ENCODE data around the gene AMIGO2. TPM values are rescaled to one million over a fixed set of nuclear protein-coding genes. Genes with fewer than 3 reads are reported as not detected.
A peak's percentile ranks its signal among the peaks of the same experiment; 100 is the strongest.

Gene AMIGO2
- total RNA-seq, 4 donors from 2014 or later = 1.4 to 2.7 (median 2.3) TPM

DNA sequence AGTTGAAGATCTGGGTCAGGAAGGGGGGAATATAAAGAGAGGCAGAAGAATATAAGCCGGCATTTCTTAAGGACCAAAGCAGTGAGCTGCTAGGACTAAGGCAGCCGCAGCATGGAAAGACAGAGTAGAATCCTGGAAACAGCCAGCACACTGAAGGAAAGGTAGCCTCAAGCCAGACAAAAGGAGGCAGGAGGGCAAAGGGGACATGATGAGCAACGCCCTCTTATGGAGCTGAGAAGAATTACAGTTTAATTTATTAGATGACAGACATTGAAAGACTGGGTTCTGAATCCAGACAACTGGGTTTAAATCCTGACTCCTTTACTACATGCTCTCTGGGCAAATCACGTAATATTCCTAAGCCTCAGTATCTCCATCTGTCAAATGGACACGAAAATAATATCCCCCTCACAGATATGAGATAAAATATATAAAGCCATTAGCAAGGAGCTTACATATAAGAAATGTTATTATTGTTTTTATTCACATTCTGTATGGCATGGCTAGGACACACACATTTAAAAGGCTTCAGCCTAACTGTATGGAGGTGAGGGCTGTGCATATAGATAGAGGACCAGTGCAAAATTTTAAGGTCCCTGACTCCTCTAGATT lies 8.4 kb downstream of the AMIGO2 start:
- no peak overlapping the region for H3K27ac ChIP-seq
- H3K4me1 ChIP-seq = peaks cover 3% of the 10 kb centered on the region
- no peak for DNase-seq (ENCODE audit: low spot score in 2 of 2)
- H3K9me3 ChIP-seq = no peaks in the 10 kb centered on the region
- peak in 1 of 2 donors; percentile 31 for TF ChIP-seq CTCF (IDR thresholded peaks at IDR 0.05)
- no peak for TF ChIP-seq POLR2AphosphoS5 (IDR thresholded peaks at IDR 0.05)
- WGBS = 63% methylated on average over 5 of the region's 5 CpGs
- H3K27me3 ChIP-seq = no peaks in the 10 kb centered on the region
- no peak overlapping the region for H3K4me3 ChIP-seq
- no peaks in the 10 kb centered on the region for H3K36me3 ChIP-seq

DNA sequence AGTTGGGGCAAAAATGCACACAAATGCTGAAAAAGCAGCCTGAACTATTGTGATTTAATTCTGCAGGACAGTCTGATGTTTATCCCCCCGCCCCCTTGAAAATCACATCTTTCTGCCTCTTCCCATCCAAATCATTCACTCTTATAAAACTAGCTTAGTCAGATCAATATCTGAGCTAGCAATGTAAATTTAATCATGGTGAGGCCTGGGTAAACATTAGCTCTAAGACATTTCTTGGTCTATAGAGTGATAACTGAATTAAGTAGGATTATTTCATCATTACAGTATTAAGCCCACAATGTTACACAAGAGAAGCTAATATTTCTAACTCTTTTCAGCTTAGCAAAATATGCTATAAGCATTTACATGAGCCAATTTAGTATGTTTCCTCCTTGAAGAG lies 9.4 kb downstream of the AMIGO2 start:
- Histone ChIP-seq H3K27me3 (no peaks in the 10 kb centered on the region), H3K9me3 (no peaks in the 10 kb centered on the region), H3K27ac (no peak overlapping the region), H3K4me3 (no peak overlapping the region), H3K36me3 (no peaks in the 10 kb centered on the region), H3K4me1 (peaks cover 3% of the 10 kb centered on the region)
- TF ChIP-seq EP300 (IDR thresholded peaks at IDR 0.05) (no peak), POLR2A (IDR thresholded peaks at IDR 0.05) (no peak), POLR2AphosphoS5 (IDR thresholded peaks at IDR 0.05) (no peak), CTCF (IDR thresholded peaks at IDR 0.05) (no peak)
- WGBS = 79% methylated on average over 1 of the region's 1 CpG
- DNase-seq (ENCODE audit: low spot score in 2 of 2) = no peak

- WGBS = 90% methylated on average over 6 of the region's 6 CpGs
- DNase-seq (ENCODE audit: low spot score in 2 of 2) = no peak
- no peaks in the 10 kb centered on the region for H3K36me3 ChIP-seq
- H3K9me3 ChIP-seq = no peaks in the 10 kb centered on the region
- no peaks in the 10 kb centered on the region for H3K27me3 ChIP-seq
- peaks cover 3% of the 10 kb centered on the region for H3K4me1 ChIP-seq
- no peak overlapping the region for H3K27ac ChIP-seq
- H3K4me3 ChIP-seq = no peak overlapping the region
- TF ChIP-seq CTCF (IDR thresholded peaks at IDR 0.05) (no peak), EP300 (IDR thresholded peaks at IDR 0.05) (no peak), POLR2A (IDR thresholded peaks at IDR 0.05) (no peak), POLR2AphosphoS5 (IDR thresholded peaks at IDR 0.05) (no peak)
These were observed 11.2 kb downstream of the AMIGO2 start for GRCh38 chr12:47068539-47068938.

DNA sequence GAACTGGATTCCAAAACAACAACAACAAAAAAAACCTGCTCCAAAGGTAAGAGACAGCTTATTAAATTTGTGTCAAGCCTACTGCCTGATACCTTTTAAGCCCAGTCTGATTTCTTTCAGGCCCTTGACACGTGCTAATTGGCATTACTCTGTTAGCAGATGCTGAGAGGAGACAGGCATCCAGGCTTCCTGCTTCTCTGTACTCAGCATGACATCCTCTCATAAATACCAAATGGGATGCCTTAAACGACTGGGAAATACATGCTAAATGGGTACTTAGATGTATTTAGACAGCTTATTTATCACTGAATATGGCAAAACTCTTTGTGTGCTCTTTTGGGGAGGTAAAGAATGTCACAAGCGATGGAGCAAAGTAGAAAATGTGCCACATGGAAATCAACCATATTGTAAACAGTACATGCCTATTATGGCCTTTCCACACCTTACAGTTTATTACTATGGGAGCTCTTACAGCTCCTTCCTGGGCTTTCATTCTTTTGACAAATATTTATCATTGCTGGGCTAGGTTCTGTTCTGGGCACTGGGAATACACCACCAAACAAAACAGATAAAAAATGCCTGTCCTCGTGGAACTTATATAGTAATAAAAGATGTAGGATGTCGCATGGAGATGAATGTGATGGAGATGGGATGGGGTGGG lies 11.9 kb downstream of the AMIGO2 start:
- Histone ChIP-seq H3K36me3 (no peaks in the 10 kb centered on the region), H3K4me3 (no peak overlapping the region), H3K27me3 (no peaks in the 10 kb centered on the region), H3K9me3 (no peaks in the 10 kb centered on the region), H3K4me1 (peaks cover 3% of the 10 kb centered on the region), H3K27ac (no peak overlapping the region)
- no peak for DNase-seq (ENCODE audit: low spot score in 2 of 2)
- 82% methylated on average over 5 of the region's 5 CpGs for WGBS
- TF ChIP-seq POLR2A (IDR thresholded peaks at IDR 0.05) (no peak), POLR2AphosphoS5 (IDR thresholded peaks at IDR 0.05) (no peak), EP300 (IDR thresholded peaks at IDR 0.05) (no peak)

DNA sequence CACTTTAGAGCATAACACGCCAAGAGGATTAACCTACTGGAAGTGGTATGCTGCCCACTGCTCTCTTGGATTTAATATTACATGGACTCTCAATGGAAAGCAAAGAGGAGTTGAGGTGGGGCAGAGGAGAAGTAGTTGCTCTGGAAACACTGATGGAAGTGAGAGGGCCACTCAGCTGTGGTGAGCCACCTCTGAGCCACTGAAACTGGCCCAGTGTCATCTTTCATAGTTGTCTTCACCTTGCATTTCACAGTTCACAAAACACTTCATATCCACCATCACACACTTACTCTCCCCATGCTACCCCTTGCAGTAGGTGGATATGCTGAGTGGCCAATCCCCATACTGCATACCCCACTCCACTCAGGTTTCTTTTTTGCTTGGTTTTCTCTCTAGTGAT lies 12.6 kb downstream of the AMIGO2 start:
- no peak for DNase-seq (ENCODE audit: low spot score in 2 of 2)
- Histone ChIP-seq H3K27ac (no peak overlapping the region), H3K9me3 (no peaks in the 10 kb centered on the region), H3K27me3 (no peaks in the 10 kb centered on the region), H3K36me3 (no peaks in the 10 kb centered on the region), H3K4me3 (no peak overlapping the region), H3K4me1 (peaks cover 3% of the 10 kb centered on the region)
- 93% methylated on average over 1 of the region's 1 CpG for WGBS
- TF ChIP-seq POLR2AphosphoS5 (IDR thresholded peaks at IDR 0.05) = no peak
- TF ChIP-seq CTCF (IDR thresholded peaks at IDR 0.05) = no peak
- TF ChIP-seq EP300 (IDR thresholded peaks at IDR 0.05) = no peak
- TF ChIP-seq POLR2A (IDR thresholded peaks at IDR 0.05) = no peak

All from suprapubic skin (tissue), 4 donors.